Measurements from ENCODE around the gene SORL1. TPM values are rescaled to one million over a fixed set of nuclear protein-coding genes. Genes with fewer than 3 reads are reported as not detected.

The SORL1 gene
- total RNA-seq, 3 donors from 2014 or later, result 58.3 to 195 (median 109) TPM

DNA sequence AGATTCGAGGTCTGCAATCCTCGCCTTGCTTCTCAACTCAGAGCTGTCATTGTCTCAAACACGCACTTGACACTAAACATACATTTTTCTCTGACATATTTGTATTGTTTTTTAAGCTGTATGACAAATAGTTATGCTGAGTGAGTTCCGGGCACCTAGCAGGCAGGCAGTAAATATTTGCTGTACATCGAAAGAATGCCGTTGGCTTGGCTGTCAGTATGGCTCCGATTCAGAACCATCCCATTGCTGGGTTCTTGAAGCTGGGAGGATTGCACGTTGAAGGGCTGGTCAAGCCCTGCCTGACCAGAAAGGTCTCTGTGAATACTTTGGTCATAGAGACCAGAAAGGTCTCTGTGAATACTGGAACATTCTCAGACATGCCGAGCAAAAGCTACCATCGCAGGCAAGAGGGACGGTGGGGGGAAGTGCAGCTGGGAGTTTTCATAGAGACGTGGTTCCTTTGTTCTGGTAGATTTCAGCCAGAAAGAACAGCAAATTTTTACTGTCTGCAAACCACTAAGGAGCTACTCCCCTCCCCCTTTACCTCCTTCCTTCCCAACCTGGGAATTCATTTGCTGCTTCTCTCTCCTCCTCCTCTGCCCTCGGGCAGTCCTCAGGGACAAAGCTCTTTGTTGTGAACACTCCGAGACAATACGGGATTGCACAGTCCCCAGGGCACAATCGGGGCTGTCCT, 202.9 kb downstream of the SORL1 start:
- TF ChIP-seq, protein P1, sequence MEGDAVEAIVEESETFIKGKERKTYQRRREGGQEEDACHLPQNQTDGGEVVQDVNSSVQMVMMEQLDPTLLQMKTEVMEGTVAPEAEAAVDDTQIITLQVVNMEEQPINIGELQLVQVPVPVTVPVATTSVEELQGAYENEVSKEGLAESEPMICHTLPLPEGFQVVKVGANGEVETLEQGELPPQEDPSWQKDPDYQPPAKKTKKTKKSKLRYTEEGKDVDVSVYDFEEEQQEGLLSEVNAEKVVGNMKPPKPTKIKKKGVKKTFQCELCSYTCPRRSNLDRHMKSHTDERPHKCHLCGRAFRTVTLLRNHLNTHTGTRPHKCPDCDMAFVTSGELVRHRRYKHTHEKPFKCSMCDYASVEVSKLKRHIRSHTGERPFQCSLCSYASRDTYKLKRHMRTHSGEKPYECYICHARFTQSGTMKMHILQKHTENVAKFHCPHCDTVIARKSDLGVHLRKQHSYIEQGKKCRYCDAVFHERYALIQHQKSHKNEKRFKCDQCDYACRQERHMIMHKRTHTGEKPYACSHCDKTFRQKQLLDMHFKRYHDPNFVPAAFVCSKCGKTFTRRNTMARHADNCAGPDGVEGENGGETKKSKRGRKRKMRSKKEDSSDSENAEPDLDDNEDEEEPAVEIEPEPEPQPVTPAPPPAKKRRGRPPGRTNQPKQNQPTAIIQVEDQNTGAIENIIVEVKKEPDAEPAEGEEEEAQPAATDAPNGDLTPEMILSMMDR (IDR thresholded peaks at IDR 0.05), result no peak
- DNase-seq, result no peak
- ATAC-seq, result peak; percentile 16
- intact Hi-C loops (cut with DNase I, micrococcal nuclease), result loop anchor here (5.0 kb wide), 3 partner anchors 447 to 852 kb away; no protein-coding TSS in a partner anchor
- Histone ChIP-seq H3K9me3 (no peaks in the 10 kb centered on the region), H3K4me3 (no peak overlapping the region), H3K4me1 (ENCODE audit: low read depth) (peaks cover 4% of the 10 kb centered on the region), H3K36me3 (ENCODE audit: low read depth) (no peaks in the 10 kb centered on the region)

- Histone ChIP-seq H3K4me1 (ENCODE audit: low read depth) (peaks cover 4% of the 10 kb centered on the region), H3K4me3 (no peak overlapping the region), H3K36me3 (ENCODE audit: low read depth) (no peaks in the 10 kb centered on the region), H3K9me3 (no peaks in the 10 kb centered on the region)
- intact Hi-C loops (cut with DNase I, micrococcal nuclease), result loop anchor here (5.0 kb wide), 3 partner anchors 447 to 852 kb away; no protein-coding TSS in a partner anchor
- TF ChIP-seq, protein P1 (IDR thresholded peaks at IDR 0.05), result peak; percentile 83
- peak; percentile 96 for ATAC-seq
- DNase-seq, result peak; percentile 80 to 89 (median 85)
These were observed 203.6 kb downstream of the SORL1 start for GRCh38 chr11:121655537-121656327.

DNA sequence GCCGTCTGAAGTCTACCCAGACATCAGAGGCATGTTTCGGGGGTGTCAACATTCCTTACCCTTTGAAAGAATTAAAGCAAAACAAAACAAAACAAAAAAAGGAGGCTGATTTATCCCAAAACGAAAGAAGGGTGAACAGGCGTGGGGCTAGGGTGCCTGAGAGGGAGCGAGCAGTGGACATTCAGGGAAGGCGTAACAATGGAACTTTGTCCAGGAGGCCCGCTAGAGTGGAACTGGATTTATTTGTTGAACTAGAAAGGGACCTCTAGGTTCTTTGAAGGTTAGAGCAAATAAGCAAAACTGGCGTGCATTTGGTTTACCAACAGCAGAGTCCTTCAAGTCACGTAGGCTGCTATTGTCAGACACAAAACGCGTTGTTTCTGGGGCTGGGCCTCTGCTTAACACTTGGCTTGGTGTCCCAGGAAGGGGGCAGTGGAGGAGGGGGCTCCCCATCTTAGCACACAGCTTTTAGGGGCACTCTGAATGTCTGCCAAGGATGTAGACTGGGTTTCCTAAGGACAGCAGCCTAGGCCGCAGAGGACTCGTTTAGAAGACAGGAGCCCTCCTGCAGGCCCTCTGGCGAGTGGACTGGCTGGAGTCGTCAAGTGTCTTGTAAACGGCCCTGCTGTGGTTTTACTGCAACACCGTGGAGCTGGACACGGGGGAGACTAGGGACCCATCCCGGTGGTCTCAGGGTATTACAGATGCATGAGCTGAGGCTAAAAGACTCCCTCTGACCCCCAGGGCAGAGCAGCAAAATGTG, 204.4 kb downstream of the SORL1 start:
- ATAC-seq (no peak), DNase-seq (no peak)

GRCh38 chr11:121657146-121657545, 205.0 kb downstream of the SORL1 start:
- TF ChIP-seq, protein P1 (IDR thresholded peaks at IDR 0.05), result no peak
- ATAC-seq, result no peak
- Histone ChIP-seq H3K9me3 (no peaks in the 10 kb centered on the region), H3K4me3 (no peak overlapping the region), H3K4me1 (ENCODE audit: low read depth) (peaks cover 4% of the 10 kb centered on the region), H3K36me3 (ENCODE audit: low read depth) (no peaks in the 10 kb centered on the region)
- no peak for DNase-seq
- intact Hi-C loops (cut with DNase I, micrococcal nuclease), result loop anchor here (5.0 kb wide), 3 partner anchors 445 to 850 kb away; no protein-coding TSS in a partner anchor

More for the DNA sequence above, 204.4 kb downstream of the SORL1 start:
- TF ChIP-seq, protein P1 (IDR thresholded peaks at IDR 0.05), result no peak
- intact Hi-C loops (cut with DNase I, micrococcal nuclease), result loop anchor here (5.0 kb wide), 3 partner anchors 446 to 851 kb away; no protein-coding TSS in a partner anchor
- Histone ChIP-seq H3K9me3 (no peaks in the 10 kb centered on the region), H3K4me3 (no peak overlapping the region), H3K36me3 (ENCODE audit: low read depth) (no peaks in the 10 kb centered on the region), H3K4me1 (ENCODE audit: low read depth) (peaks cover 4% of the 10 kb centered on the region)

- Histone ChIP-seq H3K36me3 (ENCODE audit: low read depth) (no peaks in the 10 kb centered on the region), H3K4me1 (ENCODE audit: low read depth) (peaks cover 4% of the 10 kb centered on the region), H3K9me3 (no peaks in the 10 kb centered on the region), H3K4me3 (no peak overlapping the region)
- ATAC-seq, result no peak
- intact Hi-C loops (cut with DNase I, micrococcal nuclease), result loop anchor here (5.0 kb wide), 3 partner anchors 442 to 847 kb away; no protein-coding TSS in a partner anchor
- TF ChIP-seq, protein P1 (IDR thresholded peaks at IDR 0.05), result no peak
- DNase-seq, result no peak
These were observed 207.7 kb downstream of the SORL1 start for GRCh38 chr11:121659811-121660210.

Measured in mucosa of descending colon (tissue), 3 donors.